ENCODE measurements around the gene CCR2.

CCR2 gene

DNA sequence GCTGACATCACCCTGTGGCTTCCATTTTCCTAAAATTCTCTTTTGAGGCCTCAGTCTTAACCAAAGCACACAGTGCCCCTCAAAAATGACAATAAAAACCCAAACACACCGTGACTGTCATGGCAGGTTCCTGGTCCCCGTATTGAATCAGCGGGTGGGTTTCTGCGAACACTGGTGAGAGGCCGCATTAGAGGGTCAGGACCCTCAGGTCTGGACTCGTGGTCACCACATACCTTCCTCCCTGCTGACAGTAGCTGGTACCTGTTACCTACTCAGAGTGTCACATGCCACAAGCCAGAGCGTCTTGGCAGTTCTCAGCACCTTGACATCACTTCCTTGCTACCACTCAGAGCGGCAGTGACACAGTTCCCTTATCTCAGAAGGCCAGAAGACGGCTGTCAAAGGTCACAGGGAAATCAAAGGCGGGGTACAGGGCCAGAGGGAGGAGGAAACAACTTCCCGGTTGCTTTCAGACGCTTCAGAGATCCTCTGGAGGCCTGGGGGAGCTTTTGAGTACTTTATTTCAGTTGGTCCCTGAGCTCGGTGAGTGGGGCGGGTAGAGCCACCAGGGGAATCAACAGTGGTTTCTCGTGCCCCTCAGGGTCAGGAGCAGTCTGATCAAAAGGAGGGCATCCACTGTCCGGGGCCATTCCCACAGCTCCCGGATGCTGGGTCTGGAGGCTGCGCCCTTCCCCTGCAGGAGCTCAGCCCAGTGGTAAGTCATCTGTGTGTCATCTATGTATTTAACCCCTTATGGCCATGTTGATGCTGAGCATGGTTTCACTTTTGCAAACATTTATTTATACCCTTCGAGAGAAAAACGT, 53.1 kb downstream of the CCR2 start, which contains the start of the genes CCR5AS and CCRL2:
CCR5AS (minus strand) TSS at position 279 of the 824 bp plus-strand sequence.
CCRL2 (plus strand) TSS at position 472 of the 824 bp plus-strand sequence. CDS start 821 bp downstream, outside the sequence.
- peak; percentile 40 for DNase-seq

DNA sequence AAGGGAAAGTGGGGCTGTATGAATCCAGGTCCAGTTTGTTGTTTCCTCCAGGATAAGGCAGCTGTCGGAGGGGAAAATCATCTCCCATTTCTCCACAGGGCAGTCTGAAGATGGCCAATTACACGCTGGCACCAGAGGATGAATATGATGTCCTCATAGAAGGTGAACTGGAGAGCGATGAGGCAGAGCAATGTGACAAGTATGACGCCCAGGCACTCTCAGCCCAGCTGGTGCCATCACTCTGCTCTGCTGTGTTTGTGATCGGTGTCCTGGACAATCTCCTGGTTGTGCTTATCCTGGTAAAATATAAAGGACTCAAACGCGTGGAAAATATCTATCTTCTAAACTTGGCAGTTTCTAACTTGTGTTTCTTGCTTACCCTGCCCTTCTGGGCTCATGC, 54.1 kb downstream of the CCR2 start:
- DNase-seq = no peak

DNA sequence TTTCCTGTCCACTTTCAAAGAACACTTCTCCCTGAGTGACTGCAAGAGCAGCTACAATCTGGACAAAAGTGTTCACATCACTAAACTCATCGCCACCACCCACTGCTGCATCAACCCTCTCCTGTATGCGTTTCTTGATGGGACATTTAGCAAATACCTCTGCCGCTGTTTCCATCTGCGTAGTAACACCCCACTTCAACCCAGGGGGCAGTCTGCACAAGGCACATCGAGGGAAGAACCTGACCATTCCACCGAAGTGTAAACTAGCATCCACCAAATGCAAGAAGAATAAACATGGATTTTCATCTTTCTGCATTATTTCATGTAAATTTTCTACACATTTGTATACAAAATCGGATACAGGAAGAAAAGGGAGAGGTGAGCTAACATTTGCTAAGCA, 54.9 kb downstream of the CCR2 start:
- DNase-seq = no peak

DNA sequence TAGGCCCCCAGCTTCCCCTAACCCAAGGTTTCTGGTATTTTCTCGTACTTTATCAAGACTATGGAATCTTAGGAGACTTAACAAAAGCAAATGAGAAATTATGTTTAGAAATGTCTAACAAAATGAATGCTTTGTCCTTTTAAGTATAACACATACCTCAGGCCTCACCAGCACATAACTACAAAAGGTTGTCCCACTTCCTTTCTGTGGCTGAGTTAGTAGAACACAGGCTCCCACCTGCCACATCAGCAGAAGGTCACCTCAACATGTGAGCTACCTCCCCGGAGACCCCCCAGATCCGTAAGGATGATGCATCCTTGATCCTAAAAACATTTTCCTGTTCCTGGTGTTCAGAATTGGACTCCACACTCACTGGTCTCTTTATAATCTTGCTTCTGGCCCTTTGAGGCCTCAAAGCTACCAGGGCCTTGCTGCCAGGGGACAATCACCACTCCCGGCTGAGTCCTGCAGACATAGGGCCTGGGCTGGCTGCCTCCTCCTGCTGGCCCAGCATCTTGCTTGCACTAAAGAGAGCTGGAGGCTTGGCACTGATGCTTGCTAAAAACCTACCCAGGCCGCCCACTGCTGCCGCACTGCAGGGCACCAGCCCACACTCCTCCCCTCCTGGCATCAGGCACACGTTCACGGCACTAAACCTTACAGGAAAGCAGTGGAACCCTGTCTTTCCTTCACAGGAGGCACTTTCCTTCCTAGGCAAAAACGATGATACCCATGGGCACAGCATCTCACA, 56.0 kb downstream of the CCR2 start:
- no peak for DNase-seq
